ENCODE results near the gene ALPP.
"Not testable (repeated sequence)": the region's sequence is repeated elsewhere in the genome, so short reads cannot be mapped to it uniquely, and the experiment has no call there.

The ALPP gene

GRCh38 chr2:232382331-232383225 is 4.0 kb downstream of the ALPP start:
- DNase-seq, result no peak

- no peak for DNase-seq
These were observed 5.9 kb downstream of the ALPP start for GRCh38 chr2:232384466-232384865.

- not testable (repeated sequence) for DNase-seq
These were observed 6.5 kb downstream of the ALPP start for GRCh38 chr2:232385058-232385457.

GRCh38 chr2:232385660-232386489 is 7.3 kb downstream of the ALPP start:
- DNase-seq, result no peak

GRCh38 chr2:232386490-232386739 is 7.9 kb downstream of the ALPP start:
- no peak for DNase-seq

- no peak for DNase-seq
These were observed 8.3 kb downstream of the ALPP start for GRCh38 chr2:232386740-232387450.

- DNase-seq, result no peak
These were observed 9.1 kb downstream of the ALPP start for GRCh38 chr2:232387451-232388171.

GRCh38 chr2:232388324-232388891 is 9.9 kb downstream of the ALPP start:
- no peak for DNase-seq

- DNase-seq, result no peak
These were observed 10.8 kb downstream of the ALPP start for GRCh38 chr2:232389327-232389726.

GRCh38 chr2:232390661-232391060 is 12.1 kb downstream of the ALPP start:
- no peak for DNase-seq

GRCh38 chr2:232393556-232393955 is 15.0 kb downstream of the ALPP start:
- no peak for DNase-seq

- not testable (repeated sequence) for DNase-seq
These were observed 15.9 kb downstream of the ALPP start for GRCh38 chr2:232394431-232394830.

GRCh38 chr2:232395586-232395985 is 17.0 kb downstream of the ALPP start:
- DNase-seq, result no peak

GRCh38 chr2:232396683-232397082 is 18.1 kb downstream of the ALPP start:
- no peak for DNase-seq

- no peak for DNase-seq
These were observed 19.9 kb downstream of the ALPP start for GRCh38 chr2:232398293-232399034.

GRCh38 chr2:232400256-232401015 is 21.9 kb downstream of the ALPP start:
- peak; percentile 48 for DNase-seq

- no peak for DNase-seq
These were observed 24.0 kb downstream of the ALPP start for GRCh38 chr2:232402518-232402917.

GRCh38 chr2:232405943-232406510 is 27.5 kb downstream of the ALPP start:
- no peak for DNase-seq

- no peak for DNase-seq
These were observed 28.2 kb downstream of the ALPP start, which contains the start of gene ALPG for GRCh38 chr2:232406556-232407310. TSS of gene ALPG (plus strand) at chr2:232406844. CDS start at chr2:232406895, 51 bp downstream.
